Measurements from ENCODE around the gene FHIT. TPM values are rescaled to one million over a fixed set of nuclear protein-coding genes. Genes with fewer than 3 reads are reported as not detected.

Gene FHIT
- total RNA-seq, 2 experiments from 2014 or later, result 86.0 to 90.6 TPM

GRCh38 chr3:60575718-60576272, 675.5 kb downstream of the FHIT start:
- Mint-ChIP-seq H3K9me3 (no peaks in the 10 kb centered on the region), H3K27ac (no peak overlapping the region), H3K36me3 (ENCODE audit: low read depth) (no peaks in the 10 kb centered on the region), H3K27me3 (no peaks in the 10 kb centered on the region), H3K4me1 (ENCODE audit: low read depth) (no peaks in the 10 kb centered on the region), H3K4me3 (no peak overlapping the region)
- no peak for TF ChIP-seq CTCF (IDR thresholded peaks at IDR 0.05)
- ChIA-PET POLR2A (no interaction called here), CTCF (no interaction called here)
- no peak for DNase-seq
- Histone ChIP-seq H3K27me3 (ENCODE audit: control insufficient read depth in 1 of 2, insufficient read depth in 2 of 2, low read length in 2 of 2) (no peaks in the 10 kb centered on the region), H3K4me1 (ENCODE audit: insufficient read depth, low read length) (no peaks in the 10 kb centered on the region), H3K4me3 (ENCODE audit: low read length) (no peak overlapping the region), H3K9me3 (ENCODE audit: control insufficient read depth in 1 of 2, insufficient read depth in 1 of 2, low read length in 2 of 2) (no peaks in the 10 kb centered on the region), H3K36me3 (ENCODE audit: insufficient read depth, low read length) (no peaks in the 10 kb centered on the region), H3K27ac (ENCODE audit: low read depth in 1 of 2, low read length in 2 of 2) (no peak overlapping the region)
- ATAC-seq (ENCODE audit: poor library complexity), result no peak
- intact Hi-C loops (cut with DNase I, micrococcal nuclease), result no loop called here

GRCh38 chr3:60574046-60574769, 677.0 kb downstream of the FHIT start:
- Mint-ChIP-seq H3K9me3 (no peaks in the 10 kb centered on the region), H3K27me3 (no peaks in the 10 kb centered on the region), H3K4me1 (ENCODE audit: low read depth) (no peaks in the 10 kb centered on the region), H3K27ac (no peak overlapping the region), H3K36me3 (ENCODE audit: low read depth) (no peaks in the 10 kb centered on the region), H3K4me3 (no peak overlapping the region)
- intact Hi-C loops (cut with DNase I, micrococcal nuclease), result loop anchor here in 1 of 2 experiments (5.0 kb wide), 1 partner anchor 723 kb away; no protein-coding TSS in a partner anchor
- Histone ChIP-seq H3K36me3 (ENCODE audit: insufficient read depth, low read length) (no peaks in the 10 kb centered on the region), H3K4me1 (ENCODE audit: insufficient read depth, low read length) (no peaks in the 10 kb centered on the region), H3K27ac (ENCODE audit: low read depth in 1 of 2, low read length in 2 of 2) (no peak overlapping the region), H3K4me3 (ENCODE audit: low read length) (no peak overlapping the region), H3K9me3 (ENCODE audit: control insufficient read depth in 1 of 2, insufficient read depth in 1 of 2, low read length in 2 of 2) (no peaks in the 10 kb centered on the region), H3K27me3 (ENCODE audit: control insufficient read depth in 1 of 2, insufficient read depth in 2 of 2, low read length in 2 of 2) (no peaks in the 10 kb centered on the region)
- TF ChIP-seq CTCF (IDR thresholded peaks at IDR 0.05), result no peak
- POLR2A ChIA-PET, result no interaction called here
- no peak for DNase-seq
- ATAC-seq (ENCODE audit: poor library complexity), result no peak
- CTCF ChIA-PET, result no interaction called here

- TF ChIP-seq CTCF (IDR thresholded peaks at IDR 0.05), result no peak
- Histone ChIP-seq H3K4me1 (ENCODE audit: insufficient read depth, low read length) (no peaks in the 10 kb centered on the region), H3K36me3 (ENCODE audit: insufficient read depth, low read length) (no peaks in the 10 kb centered on the region), H3K27me3 (ENCODE audit: control insufficient read depth in 1 of 2, insufficient read depth in 2 of 2, low read length in 2 of 2) (no peaks in the 10 kb centered on the region), H3K9me3 (ENCODE audit: control insufficient read depth in 1 of 2, insufficient read depth in 1 of 2, low read length in 2 of 2) (no peaks in the 10 kb centered on the region), H3K4me3 (ENCODE audit: low read length) (no peak overlapping the region), H3K27ac (ENCODE audit: low read depth in 1 of 2, low read length in 2 of 2) (no peak overlapping the region)
- Mint-ChIP-seq H3K4me1 (ENCODE audit: low read depth) (no peaks in the 10 kb centered on the region), H3K36me3 (ENCODE audit: low read depth) (no peaks in the 10 kb centered on the region), H3K4me3 (no peak overlapping the region), H3K9me3 (no peaks in the 10 kb centered on the region), H3K27ac (no peak overlapping the region), H3K27me3 (no peaks in the 10 kb centered on the region)
- ChIA-PET CTCF (no interaction called here), POLR2A (no interaction called here)
- no peak for DNase-seq
- ATAC-seq (ENCODE audit: poor library complexity), result no peak
- intact Hi-C loops (cut with DNase I, micrococcal nuclease), result loop anchor here in 1 of 2 experiments (5.0 kb wide), 1 partner anchor 724 kb away; no protein-coding TSS in a partner anchor
Observed at GRCh38 chr3:60573494-60573893, 677.8 kb downstream of the FHIT start.

Measured in CD4-positive, alpha-beta T cell (primary cell).